GM21576 (cell line): ENCODE measurements around the gene DXO.
"Not testable (repeated sequence)": the region's sequence is repeated elsewhere in the genome, so short reads cannot be mapped to it uniquely, and the experiment has no call there.

Experiments
- ATAC-seq: cut with Tn5 transposase; IDR thresholded peaks from one replicate; pipeline ENCODE4 v1.9.1; 2021; ENCODE audit warnings: mild to moderate bottlenecking, moderate library complexity; ENCODE audit not compliant: unreplicated experiment

Gene DXO

DNA sequence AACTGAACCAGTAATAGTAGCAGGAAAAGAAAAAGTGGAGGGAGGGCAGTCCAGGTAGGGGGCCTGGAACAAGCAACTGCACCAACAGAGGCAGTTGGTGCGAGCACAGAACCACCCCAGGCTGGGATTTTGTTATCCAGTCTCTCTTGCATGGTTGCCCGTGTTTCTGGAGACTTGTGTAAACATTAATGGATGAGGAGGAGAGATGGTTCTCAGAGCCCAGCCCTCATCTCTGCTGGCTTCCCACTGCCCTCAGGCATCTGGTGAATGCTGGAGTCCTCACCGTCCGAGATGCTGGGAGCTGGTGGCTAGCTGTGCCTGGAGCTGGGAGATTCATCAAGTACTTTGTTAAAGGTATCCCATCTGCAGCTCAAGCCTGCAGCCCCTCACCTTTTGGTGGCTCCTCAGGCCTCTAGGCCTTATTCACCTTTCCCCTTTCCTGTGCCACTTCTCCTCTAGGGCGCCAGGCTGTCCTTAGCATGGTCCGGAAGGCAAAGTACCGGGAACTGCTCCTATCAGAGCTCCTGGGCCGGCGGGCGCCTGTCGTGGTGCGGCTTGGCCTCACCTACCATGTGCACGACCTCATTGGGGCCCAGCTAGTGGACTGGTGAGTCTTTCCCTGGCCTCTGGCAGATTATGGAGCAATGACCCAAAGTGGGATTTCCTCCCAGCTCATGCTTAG, 8.4 kb upstream of the DXO start:
- ATAC-seq, result not testable (repeated sequence)

- ATAC-seq, result no peak
Measured at GRCh38 chr6:31979238-31979898, 7.4 kb upstream of the DXO start.

DNA sequence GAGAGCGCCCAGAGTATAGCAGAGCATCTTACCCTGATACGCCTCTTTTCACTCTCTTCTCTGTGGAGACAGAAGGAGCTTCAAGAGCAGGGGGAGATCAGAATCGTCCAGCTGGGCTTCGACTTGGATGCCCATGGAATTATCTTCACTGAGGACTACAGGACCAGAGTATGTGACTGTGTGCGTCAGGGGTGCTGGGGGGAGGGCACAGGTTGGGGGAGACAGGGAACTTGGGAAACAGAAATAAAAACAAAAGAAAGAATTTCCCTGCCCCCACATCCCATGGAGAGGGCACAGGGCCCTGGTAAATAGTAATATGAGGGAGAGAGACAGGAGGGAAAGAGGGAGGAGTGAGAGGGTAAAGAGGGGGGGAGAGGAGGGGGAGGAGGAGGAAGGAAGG, 6.9 kb upstream of the DXO start:
- no peak for ATAC-seq

DNA sequence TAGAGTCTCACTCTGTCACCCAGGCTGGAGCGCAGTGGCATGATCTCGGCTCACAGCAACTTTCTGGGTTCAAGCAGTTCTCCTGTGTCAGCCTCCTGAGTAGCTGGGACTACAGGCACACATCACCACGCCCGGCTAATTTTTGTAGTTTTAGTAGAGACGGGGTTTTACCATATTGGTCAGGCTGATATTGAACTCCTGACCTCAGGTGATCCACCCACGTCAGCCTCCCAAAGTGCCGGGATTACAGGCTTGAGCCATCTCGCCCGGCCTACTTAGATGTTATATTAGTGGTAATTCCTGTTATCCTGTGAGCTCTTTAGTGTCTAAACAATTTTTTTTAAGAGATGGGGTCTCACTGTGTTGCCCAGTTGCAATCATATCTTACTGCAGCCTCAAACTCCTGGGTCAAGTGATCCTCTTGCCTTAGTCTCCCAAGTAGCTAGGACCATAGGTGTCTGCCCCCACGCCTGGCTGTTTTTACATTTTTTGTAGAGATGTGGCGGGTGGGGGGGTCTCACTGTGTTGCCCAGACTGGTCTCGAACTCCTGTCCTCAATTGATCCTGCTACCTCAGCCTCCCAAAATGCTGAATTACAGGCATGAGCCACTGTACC, 6.0 kb upstream of the DXO start:
- no peak for ATAC-seq

DNA sequence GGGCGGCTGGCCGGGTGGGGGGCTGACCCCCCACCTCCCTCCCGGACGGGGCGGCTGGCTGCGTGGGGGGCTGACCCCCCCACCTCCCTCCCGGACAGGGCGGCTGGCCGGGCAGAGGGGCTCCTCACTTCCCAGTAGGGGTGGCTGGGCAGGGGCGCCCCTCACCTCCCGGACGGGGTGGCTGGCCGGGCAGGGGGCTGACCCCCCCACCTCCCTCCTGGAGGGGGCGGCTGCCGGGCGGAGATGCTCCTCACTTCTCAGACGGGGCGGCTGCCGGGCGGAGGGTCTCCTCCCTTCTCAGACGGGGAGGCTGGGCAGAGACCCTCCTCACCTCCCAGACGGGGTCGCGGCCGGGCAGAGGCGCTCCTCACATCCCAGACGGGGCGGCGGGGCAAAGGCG, 4.1 kb upstream of the DXO start:
- not testable (repeated sequence) for ATAC-seq

GRCh38 chr6:31972709-31973350, 892 bp upstream of the DXO start:
- no peak for ATAC-seq

- no peak for ATAC-seq
Measured at GRCh38 chr6:31971279-31971992, 502 bp downstream of the DXO start.

DNA sequence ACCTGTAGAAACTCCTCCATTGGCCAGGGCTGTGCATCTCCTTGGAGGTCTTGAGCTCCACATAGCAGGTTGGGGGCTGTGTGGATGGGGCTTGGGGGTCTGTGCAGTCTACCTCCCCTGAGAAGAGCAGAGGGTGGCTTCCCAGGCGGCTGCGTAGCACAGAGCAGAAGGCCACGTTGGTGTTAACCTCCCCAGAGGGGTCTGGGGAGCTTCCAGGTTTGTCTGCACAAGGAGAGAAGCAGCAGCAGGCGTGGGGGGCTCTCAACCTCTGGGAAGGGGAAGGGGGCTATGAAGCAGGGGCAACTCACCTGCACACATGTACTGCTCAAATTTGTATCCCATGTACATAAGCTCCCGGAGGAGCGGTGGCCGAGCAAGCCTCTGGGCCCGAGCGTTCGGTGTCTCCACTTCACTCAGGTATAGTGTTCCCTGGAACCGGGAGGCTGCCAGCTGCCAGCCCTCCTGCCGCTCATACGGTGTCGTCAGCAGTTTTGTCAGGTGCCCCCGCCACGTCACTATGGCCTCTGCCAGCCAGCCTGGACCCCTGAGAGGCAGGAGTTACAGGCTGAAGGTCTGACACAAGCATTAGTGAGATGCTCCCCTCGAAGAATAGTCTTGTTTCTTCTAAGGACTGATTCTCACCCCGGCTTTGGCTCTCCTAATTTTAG, 1.2 kb downstream of the DXO start:
- ATAC-seq, result no peak

- ATAC-seq, result no peak
Measured at GRCh38 chr6:31969712-31970603, 2.0 kb downstream of the DXO start.

- ATAC-seq, result no peak
Measured at GRCh38 chr6:31968791-31969711, 2.9 kb downstream of the DXO start.

GRCh38 chr6:31968326-31968725, 3.6 kb downstream of the DXO start:
- no peak for ATAC-seq

DNA sequence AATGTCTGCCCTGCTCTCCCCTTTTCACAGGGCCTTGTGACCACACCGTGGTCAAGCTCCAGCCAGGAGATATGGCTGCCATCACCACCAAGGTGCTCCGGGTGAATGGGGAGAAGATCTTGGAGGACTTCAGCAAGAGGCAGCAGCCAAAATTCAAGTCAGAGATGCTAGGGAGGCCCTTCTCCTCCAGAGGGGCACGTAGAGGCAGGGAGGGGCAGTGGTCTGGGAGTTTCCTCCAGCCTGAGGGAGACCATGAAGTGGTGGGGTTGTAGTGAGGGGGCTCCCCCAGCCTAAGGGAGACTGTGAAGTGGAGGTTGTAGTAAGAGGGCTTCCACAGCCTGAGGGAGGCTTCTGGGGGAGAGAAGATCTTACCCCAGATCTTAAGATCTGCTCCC, 4.0 kb downstream of the DXO start:
- ATAC-seq, result no peak

GRCh38 chr6:31966997-31967925, 4.7 kb downstream of the DXO start:
- ATAC-seq, result no peak

GRCh38 chr6:31966506-31966905, 5.4 kb downstream of the DXO start:
- ATAC-seq, result no peak

- no peak for ATAC-seq
Measured at GRCh38 chr6:31965700-31966099, 6.2 kb downstream of the DXO start.

DNA sequence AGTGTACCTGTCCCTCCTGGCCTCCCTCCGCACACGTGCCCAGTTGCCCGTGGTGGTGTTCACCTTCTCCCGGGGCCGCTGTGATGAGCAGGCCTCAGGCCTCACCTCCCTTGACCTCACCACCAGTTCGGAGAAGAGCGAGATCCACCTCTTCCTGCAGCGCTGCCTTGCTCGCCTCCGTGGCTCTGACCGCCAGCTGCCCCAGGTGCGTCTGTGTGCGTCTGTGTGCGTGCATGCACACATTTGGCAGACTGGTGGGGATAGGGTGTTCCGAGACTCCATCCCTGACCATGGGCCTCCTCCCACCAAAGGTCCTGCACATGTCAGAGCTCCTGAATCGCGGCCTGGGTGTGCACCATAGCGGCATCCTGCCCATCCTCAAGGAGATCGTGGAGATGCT, 8.0 kb downstream of the DXO start:
- ATAC-seq, result no peak

DNA sequence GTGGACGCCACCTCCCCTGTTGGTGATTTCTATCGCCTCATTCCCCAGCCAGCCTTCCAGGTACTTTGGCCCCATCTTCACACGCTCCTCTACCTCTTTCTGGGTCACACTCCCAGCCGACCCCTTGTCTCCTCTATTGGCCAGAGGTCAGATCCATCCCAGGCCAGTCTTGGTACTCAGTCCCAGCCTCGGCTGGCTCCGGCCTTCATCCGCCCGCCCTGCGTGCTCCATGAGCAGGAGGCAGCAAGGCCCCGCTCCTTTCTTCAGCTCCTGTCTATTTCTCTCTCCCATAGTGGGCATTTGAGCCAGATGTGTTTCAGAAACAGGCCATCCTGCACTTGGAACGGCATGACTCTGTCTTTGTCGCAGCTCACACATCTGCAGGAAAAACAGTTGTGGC, 10.3 kb downstream of the DXO start:
- ATAC-seq, result no peak
